Fibroblast of peridontal ligament (primary cell): Measurements from ENCODE around the gene TTLL10.
A peak's percentile ranks its signal among the peaks of the same experiment; 100 is the strongest.
"Not testable (repeated sequence)": the region's sequence is repeated elsewhere in the genome, so short reads cannot be mapped to it uniquely, and the experiment has no call there.

Experiments used
- DNase-seq: peaks from one replicate; pipeline ENCODE4 v3.0.0-alpha.2; 2010; ENCODE audit errors: extremely low read depth

TTLL10 gene

GRCh38 chr1:1171546-1172340 is 1.9 kb upstream of the TTLL10 start:
- no peak for DNase-seq

- DNase-seq = no peak
Observed at GRCh38 chr1:1173061-1173792, 453 bp upstream of the TTLL10 start.

DNA sequence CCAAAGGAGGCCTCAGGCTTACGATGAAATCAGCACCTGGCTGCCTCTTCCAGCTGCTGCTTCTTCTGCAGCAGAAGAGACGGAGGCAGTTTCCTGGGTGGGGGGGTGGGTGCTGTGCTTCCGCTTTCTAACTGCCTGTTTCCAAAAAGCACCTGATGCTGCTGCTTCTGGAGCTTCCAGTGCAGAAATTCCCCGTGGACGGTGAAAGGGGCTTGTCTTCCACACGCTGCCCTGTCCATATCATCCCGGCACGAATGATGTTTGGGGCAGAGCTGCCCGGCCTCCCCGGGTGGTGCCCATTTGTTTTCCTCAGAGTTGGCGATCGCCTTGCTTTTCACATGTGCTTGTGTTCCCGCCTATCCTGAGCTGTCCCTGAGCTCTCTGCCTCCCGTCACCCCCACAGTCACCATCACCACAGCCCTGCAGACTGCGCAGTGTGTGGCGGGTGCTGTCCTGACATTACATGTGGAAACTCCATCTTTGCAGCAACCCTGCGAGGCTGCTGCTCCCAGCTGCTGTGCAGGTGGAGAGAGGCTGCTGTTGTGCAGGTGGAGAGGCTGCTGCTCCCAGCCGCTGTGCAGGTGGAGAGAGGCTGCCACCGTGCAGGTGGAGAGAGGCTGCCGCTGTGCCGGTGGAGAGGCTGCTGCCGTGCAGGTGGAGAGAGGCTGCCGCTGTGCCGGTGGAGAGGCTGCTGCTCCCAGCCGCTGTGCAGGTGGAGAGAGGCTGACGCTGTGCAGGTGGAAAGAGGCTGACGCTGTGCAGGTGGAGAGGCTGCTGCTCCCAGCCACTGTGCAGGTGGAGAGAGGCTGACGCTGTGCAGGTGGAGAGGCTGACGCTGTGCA is 1.8 kb downstream of the TTLL10 start:
- DNase-seq = no peak

DNA sequence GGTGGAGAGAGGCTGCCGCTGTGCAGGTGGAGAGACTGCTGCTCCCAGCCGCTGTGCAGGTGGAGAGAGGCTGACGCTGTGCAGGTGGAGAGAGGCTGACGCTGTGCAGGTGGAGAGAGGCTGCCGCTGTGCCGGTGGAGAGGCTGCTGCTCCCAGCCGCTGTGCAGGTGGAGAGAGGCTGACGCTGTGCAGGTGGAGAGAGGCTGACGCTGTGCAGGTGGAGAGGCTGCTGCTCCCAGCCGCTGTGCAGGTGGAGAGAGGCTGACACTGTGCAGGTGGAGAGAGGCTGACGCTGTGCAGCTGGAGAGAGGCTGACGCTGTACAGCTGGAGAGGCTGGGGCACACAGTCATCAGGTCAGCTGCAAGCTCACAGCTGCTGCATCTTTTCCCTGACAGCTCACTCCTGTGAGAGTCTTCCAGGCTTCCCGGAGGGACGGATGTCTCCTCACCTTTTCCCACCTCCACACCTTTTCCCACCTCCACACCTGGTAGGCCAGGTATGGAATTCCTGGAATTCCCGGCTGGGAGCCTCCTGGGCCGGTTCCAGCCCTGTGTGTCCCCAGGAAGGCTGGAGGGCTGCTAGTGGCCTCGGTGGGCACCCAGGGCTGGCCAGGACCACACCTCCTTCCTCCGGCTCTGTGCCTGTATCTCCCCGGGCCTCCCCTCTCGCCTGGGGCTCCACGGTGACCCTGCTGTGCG is 2.5 kb downstream of the TTLL10 start:
- DNase-seq = not testable (repeated sequence)

DNA sequence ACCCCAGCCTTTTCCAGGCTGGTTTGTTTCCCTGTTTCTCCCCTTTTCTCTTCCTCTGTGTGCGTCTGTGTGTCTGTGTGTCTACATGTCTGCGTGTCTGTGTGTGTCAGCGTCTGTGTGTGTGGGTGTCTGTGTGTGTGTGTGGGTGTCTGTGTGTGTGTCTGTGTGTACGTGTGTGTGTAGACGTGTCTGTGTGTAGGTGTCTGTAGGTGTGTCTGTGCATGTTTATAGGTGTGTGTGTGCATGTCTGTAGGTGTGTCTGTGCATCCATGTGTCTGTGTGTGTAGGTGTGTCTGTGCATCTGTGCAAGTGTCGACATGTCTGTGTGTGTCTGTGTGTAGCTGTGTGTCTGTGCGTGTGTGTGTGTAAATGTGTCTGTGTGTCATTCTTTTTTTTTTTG is 3.3 kb downstream of the TTLL10 start:
- no peak for DNase-seq

GRCh38 chr1:1177452-1178206 is 3.9 kb downstream of the TTLL10 start:
- DNase-seq = no peak

GRCh38 chr1:1178794-1179331 is 5.2 kb downstream of the TTLL10 start:
- no peak for DNase-seq

- DNase-seq = no peak
Observed at GRCh38 chr1:1179346-1179982, 5.8 kb downstream of the TTLL10 start.

GRCh38 chr1:1179983-1180861 is 6.5 kb downstream of the TTLL10 start:
- DNase-seq = no peak

DNA sequence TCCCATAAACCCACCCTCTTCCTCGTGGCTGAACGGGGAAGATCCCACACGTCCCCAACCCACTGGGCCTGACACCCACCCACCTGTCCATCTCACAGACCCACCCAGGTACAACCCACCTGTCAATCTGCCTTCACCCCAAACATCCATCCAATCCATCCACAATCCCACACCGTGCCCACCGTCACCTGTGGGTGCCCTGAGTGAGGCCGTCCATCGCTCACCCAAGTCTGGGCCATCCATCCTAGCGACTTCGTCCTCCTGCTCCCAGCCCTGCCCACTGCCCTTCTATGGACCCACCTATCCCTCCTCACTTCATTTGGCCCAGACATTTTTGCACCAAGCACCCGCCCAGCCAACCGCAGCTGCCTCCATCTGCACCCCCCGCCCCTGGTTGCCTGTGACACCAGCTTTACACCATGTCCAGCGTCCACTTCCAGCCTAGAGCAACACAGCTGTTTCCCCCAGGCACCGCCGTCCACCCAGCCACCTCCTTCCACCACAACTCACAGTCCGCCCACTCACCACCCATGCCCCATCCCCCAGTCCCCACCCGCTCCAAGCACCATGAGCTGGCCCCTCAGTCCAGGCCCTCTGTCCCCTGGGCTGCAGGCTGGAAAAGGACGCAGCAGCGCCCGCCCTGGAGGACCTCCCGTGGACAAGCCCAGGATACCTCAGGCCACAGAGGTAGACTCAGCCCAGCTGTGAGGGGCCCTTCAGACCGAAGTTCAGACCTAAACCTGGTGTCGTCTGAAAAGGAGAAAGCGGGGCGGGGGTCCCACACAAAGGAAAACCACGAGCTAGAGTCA is 7.7 kb downstream of the TTLL10 start:
- no peak for DNase-seq

GRCh38 chr1:1181938-1182410 is 8.3 kb downstream of the TTLL10 start:
- DNase-seq = no peak

DNA sequence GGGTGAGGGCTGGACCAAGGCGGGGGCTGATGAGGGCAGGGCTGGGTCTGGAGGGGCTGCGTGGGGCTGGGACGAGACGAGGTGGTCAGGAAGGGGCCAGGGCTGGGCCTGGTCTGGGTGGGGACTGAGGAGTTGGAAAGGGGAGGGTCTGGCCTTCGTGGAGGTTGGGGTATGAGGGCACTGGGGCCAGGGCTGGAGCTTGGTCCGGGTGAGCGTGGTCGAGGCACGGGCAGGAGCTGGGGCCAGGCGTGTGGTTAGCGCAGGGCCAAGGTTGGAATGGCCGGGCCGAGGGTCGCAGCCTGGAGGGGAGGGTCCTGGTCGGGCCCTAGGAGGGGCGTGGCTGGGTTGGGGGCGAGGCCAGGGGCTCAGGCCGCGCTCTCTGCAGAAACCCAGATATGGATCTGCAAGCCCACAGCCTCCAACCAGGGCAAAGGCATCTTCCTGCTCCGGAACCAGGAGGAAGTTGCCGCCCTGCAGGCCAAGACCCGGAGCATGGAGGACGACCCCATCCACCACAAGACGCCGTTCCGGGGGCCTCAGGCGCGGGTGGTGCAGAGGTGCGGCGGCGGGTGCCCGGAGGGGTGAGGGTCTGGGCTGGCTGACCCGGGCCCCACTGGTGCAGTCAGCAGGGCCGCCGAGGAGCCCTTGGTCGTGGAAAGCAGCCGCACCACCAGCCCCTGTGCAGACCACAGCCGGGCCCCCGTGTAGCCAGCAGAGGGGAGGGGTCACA is 9.0 kb downstream of the TTLL10 start:
- no peak for DNase-seq

DNA sequence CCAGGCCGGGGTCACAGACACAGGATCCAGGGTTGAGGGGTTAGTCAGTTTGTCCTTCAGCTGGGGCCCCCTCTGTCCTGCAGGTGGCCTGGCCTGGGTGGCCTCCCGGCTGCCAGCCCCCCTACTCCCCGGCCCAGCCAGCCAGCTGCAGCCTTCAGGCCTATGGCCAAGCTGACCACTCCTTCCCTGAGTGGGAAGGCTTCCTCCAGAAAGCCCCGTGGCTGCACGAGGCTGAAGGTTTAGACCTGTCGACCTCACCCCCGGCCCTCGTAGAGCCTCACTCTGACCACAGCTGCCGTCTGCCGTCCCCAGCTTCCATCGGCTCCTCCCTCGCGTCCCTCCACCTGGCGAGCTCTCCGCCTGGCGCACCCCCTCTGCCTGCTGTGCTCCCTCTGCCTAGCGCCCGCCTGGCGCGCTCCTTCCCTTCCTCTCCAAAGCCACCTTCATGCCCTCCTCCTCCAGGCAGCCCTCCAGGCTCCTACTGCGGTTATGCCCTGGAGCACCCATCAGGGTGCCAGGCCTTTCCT is 9.6 kb downstream of the TTLL10 start:
- DNase-seq = no peak

DNA sequence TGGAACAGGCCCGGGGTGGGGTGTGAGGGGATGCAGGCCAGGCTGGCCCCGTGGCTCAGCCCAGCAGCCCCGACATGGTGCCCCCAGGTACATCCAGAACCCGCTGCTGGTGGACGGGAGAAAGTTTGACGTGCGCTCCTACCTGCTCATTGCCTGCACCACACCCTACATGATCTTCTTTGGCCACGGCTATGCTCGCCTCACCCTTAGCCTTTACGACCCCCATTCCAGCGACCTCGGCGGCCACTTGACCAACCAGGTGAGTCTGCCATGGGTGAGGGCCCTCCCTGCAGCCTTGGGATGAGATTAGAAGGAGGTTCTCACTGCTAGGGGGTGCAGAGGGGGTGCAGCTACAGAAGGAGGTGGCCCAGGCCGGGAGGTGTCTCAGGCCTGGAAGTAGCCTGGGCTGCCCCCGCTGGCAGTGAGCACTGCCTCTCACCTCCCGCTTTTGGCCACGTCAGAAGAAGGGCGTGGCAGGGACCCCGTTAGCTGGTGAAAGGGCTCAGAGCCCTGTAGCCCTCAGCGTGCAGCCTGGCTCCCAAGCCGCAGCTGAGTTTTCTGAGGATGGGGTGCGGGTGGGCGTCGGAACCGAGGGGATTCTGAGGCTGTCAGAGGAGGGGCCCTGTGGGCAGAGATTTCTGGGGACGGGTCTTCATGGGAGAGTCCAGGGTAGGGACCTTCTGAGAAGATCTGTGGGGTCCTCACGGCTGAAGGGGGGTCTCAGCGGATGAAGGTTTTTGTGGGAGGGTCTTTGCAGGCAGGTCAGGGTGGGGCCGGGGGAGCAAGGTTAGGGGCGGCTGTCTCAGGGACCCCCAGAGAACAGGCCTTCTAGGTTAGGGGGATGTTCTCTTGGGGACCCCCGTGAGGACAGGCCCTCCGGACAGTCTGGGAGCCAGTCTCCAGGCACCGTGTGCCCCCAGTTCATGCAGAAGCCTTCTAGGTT is 10.4 kb downstream of the TTLL10 start:
- DNase-seq = no peak

- DNase-seq = no peak
Observed at GRCh38 chr1:1185101-1185765, 11.6 kb downstream of the TTLL10 start.

- DNase-seq = peak; percentile 96
Observed at GRCh38 chr1:1187938-1188337, 14.3 kb downstream of the TTLL10 start.
